Cardiac muscle cell (in vitro differentiated cells and primary cell): ENCODE results near the gene IL1RAPL1. TPM values are rescaled to one million over a fixed set of nuclear protein-coding genes. Genes with fewer than 3 reads are reported as not detected.
"Not testable (repeated sequence)": the region's sequence is repeated elsewhere in the genome, so short reads cannot be mapped to it uniquely, and the experiment has no call there.

ENCODE experiments used
- DNase-seq, 2 donors: peaks; one replicate each; pipeline versions ENCODE4 v3.0.0 to v3.0.0-alpha.2; 2010 to 2017; ENCODE audit warnings: low read depth in 1 of 2, low spot score in 1 of 2
- H3K27ac ChIP-seq: fragments of 200-600 bp; sonication (generic); 2 replicates; pipeline ENCODE4 v1.5.1; 2016
- H3K27me3 ChIP-seq: fragments of 200-600 bp; sonication (generic); 2 replicates; pipeline ENCODE4 v1.6.0; 2016; ENCODE audit warnings: control low read depth
- H3K36me3 ChIP-seq: fragments of 200-600 bp; sonication (generic); 2 replicates; pipeline ENCODE4 v1.5.1; 2016; ENCODE audit warnings: control low read depth
- H3K4me1 ChIP-seq: fragments of 200-600 bp; sonication (generic); 2 replicates; pipeline ENCODE4 v1.8.1; 2017; ENCODE audit warnings: low read depth, mild to moderate bottlenecking, mixed run types
- H3K4me3 ChIP-seq: fragments of 200-600 bp; sonication (generic); 2 replicates; pipeline ENCODE4 v1.5.1; 2016; ENCODE audit warnings: mild to moderate bottlenecking
- H3K9me3 ChIP-seq: fragments of 200-600 bp; sonication (generic); 2 replicates; pipeline ENCODE4 v1.5.1; 2017; ENCODE audit warnings: low read depth, mild to moderate bottlenecking, control low read depth
- polyA plus RNA-seq: library from polyadenylated mRNA; unstranded; fragments of >200 nt; fragmentation: Nextera tagmentation; extraction: Ambion mirVana; gene quantifications from 2 replicates; pipeline ENCODE4 v1.2.1, GENCODE V29; 2016
- total RNA-seq: library from RNA; depleted of rRNA; stranded (reverse); fragments of >200 nt; gene quantifications from 2 replicates; pipeline ENCODE4 v1.2.3, GENCODE V29; 2016
- TF ChIP-seq, protein P1 (sequence below): IDR thresholded peaks from 2 replicates; pipeline ENCODE4 v1.5.1; 2012; ENCODE audit warnings: low read depth, mild to moderate bottlenecking, low read length

The IL1RAPL1 gene
- total and polyA plus RNA-seq, 2 experiments from 2014 or later = 3.2 to 4.2 TPM

GRCh38 chrX:28757290-28757689 is 170.0 kb downstream of the IL1RAPL1 start:
- TF ChIP-seq, protein P1, sequence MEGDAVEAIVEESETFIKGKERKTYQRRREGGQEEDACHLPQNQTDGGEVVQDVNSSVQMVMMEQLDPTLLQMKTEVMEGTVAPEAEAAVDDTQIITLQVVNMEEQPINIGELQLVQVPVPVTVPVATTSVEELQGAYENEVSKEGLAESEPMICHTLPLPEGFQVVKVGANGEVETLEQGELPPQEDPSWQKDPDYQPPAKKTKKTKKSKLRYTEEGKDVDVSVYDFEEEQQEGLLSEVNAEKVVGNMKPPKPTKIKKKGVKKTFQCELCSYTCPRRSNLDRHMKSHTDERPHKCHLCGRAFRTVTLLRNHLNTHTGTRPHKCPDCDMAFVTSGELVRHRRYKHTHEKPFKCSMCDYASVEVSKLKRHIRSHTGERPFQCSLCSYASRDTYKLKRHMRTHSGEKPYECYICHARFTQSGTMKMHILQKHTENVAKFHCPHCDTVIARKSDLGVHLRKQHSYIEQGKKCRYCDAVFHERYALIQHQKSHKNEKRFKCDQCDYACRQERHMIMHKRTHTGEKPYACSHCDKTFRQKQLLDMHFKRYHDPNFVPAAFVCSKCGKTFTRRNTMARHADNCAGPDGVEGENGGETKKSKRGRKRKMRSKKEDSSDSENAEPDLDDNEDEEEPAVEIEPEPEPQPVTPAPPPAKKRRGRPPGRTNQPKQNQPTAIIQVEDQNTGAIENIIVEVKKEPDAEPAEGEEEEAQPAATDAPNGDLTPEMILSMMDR = no peak
- no peak overlapping the region for H3K27ac ChIP-seq
- peak in 1 of 2 donors; percentile 1 for DNase-seq
- H3K36me3 ChIP-seq = no peaks in the 10 kb centered on the region
- no peaks in the 10 kb centered on the region for H3K9me3 ChIP-seq
- H3K27me3 ChIP-seq = no peaks in the 10 kb centered on the region
- H3K4me1 ChIP-seq = no peaks in the 10 kb centered on the region
- H3K4me3 ChIP-seq = no peak overlapping the region

DNA sequence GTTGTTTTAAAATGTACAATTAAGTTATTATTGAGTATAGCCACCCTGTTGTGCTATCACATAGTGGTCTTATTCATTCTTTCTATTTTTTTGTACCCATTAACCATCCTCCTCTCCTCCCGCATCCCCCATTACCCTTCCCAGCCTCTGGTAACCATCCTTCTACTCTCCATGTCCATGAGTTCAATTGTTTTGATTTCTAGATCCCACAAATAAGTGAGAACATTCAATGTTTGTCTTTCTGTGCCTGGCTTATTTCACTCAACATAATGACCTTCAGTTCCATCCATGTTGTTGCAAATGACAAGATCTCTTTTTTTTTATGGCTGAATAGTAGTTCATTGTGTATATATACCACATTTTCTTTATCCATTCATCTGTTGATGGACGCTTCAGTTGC is 179.3 kb downstream of the IL1RAPL1 start:
- H3K4me3 ChIP-seq, H3K27ac ChIP-seq, H3K4me1 ChIP-seq, H3K27me3 ChIP-seq, DNase-seq, H3K36me3 ChIP-seq, H3K9me3 ChIP-seq: not testable (repeated sequence)

DNA sequence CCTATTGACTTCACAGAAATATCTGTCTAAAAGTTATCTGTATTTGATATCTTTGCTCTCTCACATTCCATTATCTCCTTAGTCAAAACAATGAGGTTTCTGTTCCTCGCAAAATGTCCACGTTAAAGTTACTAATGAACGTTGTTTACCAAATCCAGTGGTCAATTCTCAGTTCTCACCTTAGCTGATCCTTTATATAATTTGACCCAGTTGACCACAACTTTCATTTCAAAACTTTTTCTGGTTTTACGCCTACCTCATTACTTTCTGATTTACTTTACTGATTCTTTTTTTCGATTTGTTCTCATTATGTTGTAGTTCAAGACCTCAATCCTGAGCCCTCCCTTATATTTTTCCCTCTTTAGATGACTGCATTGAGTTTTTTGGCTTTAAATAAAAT is 186.6 kb downstream of the IL1RAPL1 start:
- Histone ChIP-seq H3K4me3 (no peak overlapping the region), H3K27ac (no peak overlapping the region), H3K4me1 (no peaks in the 10 kb centered on the region), H3K27me3 (no peaks in the 10 kb centered on the region), H3K36me3 (no peaks in the 10 kb centered on the region), H3K9me3 (no peaks in the 10 kb centered on the region)
- TF ChIP-seq, protein P1 = no peak
- DNase-seq = no peak

- Histone ChIP-seq H3K9me3 (no peaks in the 10 kb centered on the region), H3K4me1 (no peaks in the 10 kb centered on the region), H3K27ac (no peak overlapping the region), H3K36me3 (no peaks in the 10 kb centered on the region), H3K4me3 (no peak overlapping the region), H3K27me3 (no peaks in the 10 kb centered on the region)
- TF ChIP-seq, protein P1 = no peak
- DNase-seq = peak in 1 of 2 donors; percentile 59
Measured at GRCh38 chrX:28787206-28787605, 200.0 kb downstream of the IL1RAPL1 start.

- H3K27me3 ChIP-seq, DNase-seq, H3K4me3 ChIP-seq, H3K9me3 ChIP-seq, H3K36me3 ChIP-seq, H3K4me1 ChIP-seq, H3K27ac ChIP-seq: not testable (repeated sequence)
Measured at GRCh38 chrX:28800671-28801070, 213.4 kb downstream of the IL1RAPL1 start.

- Histone ChIP-seq H3K4me3 (no peak overlapping the region), H3K9me3 (no peaks in the 10 kb centered on the region), H3K4me1 (no peaks in the 10 kb centered on the region), H3K27me3 (no peaks in the 10 kb centered on the region), H3K27ac (no peak overlapping the region), H3K36me3 (no peaks in the 10 kb centered on the region)
- TF ChIP-seq, protein P1 = peak; percentile 26
- DNase-seq = peak in 1 of 2 donors; percentile 4
Measured at GRCh38 chrX:28802625-28803024, 215.4 kb downstream of the IL1RAPL1 start.

DNA sequence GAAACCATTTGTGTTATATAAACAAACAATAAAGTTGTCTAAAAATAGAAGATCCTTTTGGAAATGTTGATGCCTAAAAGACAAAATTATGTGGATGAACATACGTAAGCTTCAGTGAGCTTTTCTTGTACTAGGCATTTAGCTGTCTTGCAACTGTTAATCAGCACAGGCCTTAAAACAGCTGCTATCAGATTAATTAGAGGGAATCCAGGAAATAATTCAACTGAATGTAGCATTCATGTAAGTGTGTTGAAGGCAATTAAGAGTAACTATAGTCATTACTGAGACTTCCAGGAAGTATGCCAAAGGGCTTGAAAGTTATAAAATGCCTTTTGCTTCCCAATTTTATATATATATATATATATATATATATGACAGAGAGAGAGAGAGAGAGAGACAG is 248.7 kb downstream of the IL1RAPL1 start:
- DNase-seq = no peak
- H3K4me1 ChIP-seq = no peaks in the 10 kb centered on the region
- H3K9me3 ChIP-seq = no peaks in the 10 kb centered on the region
- no peaks in the 10 kb centered on the region for H3K36me3 ChIP-seq
- no peak overlapping the region for H3K27ac ChIP-seq
- TF ChIP-seq, protein P1 = no peak
- no peaks in the 10 kb centered on the region for H3K27me3 ChIP-seq
- no peak overlapping the region for H3K4me3 ChIP-seq
